Right cardiac atrium (tissue), 5 donors: ENCODE measurements around the gene CREB3. TPM values are rescaled to one million over a fixed set of nuclear protein-coding genes. Genes with fewer than 3 reads are reported as not detected.

Experiments
- ATAC-seq, 2 donors: fragments of 200-7000 bp; cut with Tn5 transposase; one replicate each; pipeline versions ENCODE4 v1.8.0 to v1.9.1; 2020; ENCODE audit warnings: moderate library complexity in 2 of 2, mild to moderate bottlenecking in 1 of 2
- DNase-seq, 3 donors: peaks; one replicate each; pipeline ENCODE4 v3.0.0-alpha.2; 2020
- H3K27ac ChIP-seq: one replicate; pipeline ENCODE4 v1.5.1; 2013; ENCODE audit warnings: mild to moderate bottlenecking, low read length, control low read depth, moderate library complexity
- H3K27me3 ChIP-seq: one replicate; pipeline ENCODE4 v1.6.1; 2013; ENCODE audit not compliant: control insufficient read depth, insufficient read depth
- H3K4me1 ChIP-seq: one replicate; pipeline ENCODE4 v1.6.1; 2013; ENCODE audit warnings: low read length; ENCODE audit not compliant: control insufficient read depth, insufficient read depth
- H3K4me3 ChIP-seq: one replicate; pipeline ENCODE4 v1.5.1; 2013; ENCODE audit warnings: low read length, control low read depth
- H3K9me3 ChIP-seq: one replicate; pipeline ENCODE4 v1.6.1; 2013; ENCODE audit warnings: low read length; ENCODE audit not compliant: control insufficient read depth
- WGBS: extraction: QIAGEN DNeasy Blood & Tissue Kit; methylation state at CpG from one replicate; pipeline ENCODE4 v1.1.7; 2013; 5-methylcytosine and 5-hydroxymethylcytosine counted together
- intact Hi-C, 4 donors: fragments of 100-400 bp; cut with DNase I; formaldehyde crosslinking; loops; one replicate each; pipeline versions ENCODE4 v1.11.0 to v1.14.0; 2022 to 2023
- microRNA-seq, 2 donors: library from miRNA; unstranded; fragments of <30 nt; microRNA quantifications; one replicate each; pipeline ENCODE4 v1.2.0, GENCODE V29; 2020 to 2021
- polyA plus RNA-seq: library from polyadenylated mRNA; stranded (reverse); fragments of 200-250 nt; gene quantifications from one replicate; pipeline ENCODE4 v1.2.3, GENCODE V29; 2013
- total RNA-seq, 4 donors: library from RNA; stranded (reverse); fragmentation: NEBNext Ultra II Directional; extraction: Animal tissue kit (Norgen Biotek cat#: 25700); gene quantifications; one replicate each; pipeline ENCODE4 v1.2.1, GENCODE V29; 2021
- donor health status: healthy with polysubstance abuse.
- donor health status: DM: no; HTN: yes; CAD: no.
- donor health status: DM: no; HTN: no; CAD: no.
- donor health status: DM: no; HTN: yes; CAD: no; lungs with severe emphysema.
- donor health status: DM: yes; HTN: yes; CAD: no.

Gene CREB3
- total and polyA plus RNA-seq, 5 donors, result 24.5 to 35.4 (median 26.6) TPM

GRCh38 chr9:35781066-35781465 is 48.6 kb downstream of the CREB3 start:
- no peak overlapping the region for H3K4me3 ChIP-seq
- no peak overlapping the region for H3K27ac ChIP-seq
- DNase-seq, result no peak
- ATAC-seq, result no peak
- intact Hi-C loops, result no loop called here
- H3K9me3 ChIP-seq, result no peaks in the 10 kb centered on the region
- no peaks in the 10 kb centered on the region for H3K27me3 ChIP-seq
- 71% methylated on average over 2 of the region's 2 CpGs for WGBS
- H3K4me1 ChIP-seq, result peaks cover 2% of the 10 kb centered on the region

GRCh38 chr9:35783418-35783817 is 51.0 kb downstream of the CREB3 start:
- Histone ChIP-seq H3K27me3 (no peaks in the 10 kb centered on the region), H3K4me3 (no peak overlapping the region), H3K4me1 (no peaks in the 10 kb centered on the region), H3K27ac (no peak overlapping the region), H3K9me3 (no peaks in the 10 kb centered on the region)
- no peak for DNase-seq
- ATAC-seq, result no peak
- intact Hi-C loops, result no loop called here

Small RNA genes within 50 kb of the gene (microRNA-seq; reads per million reads assigned to microRNA genes)
- gene MIR6852, result 0 to 0.42 reads per million in 2 donors
- gene MIR6853, result 0 to 0.42 reads per million in 2 donors

Other genes starting within 250 kb of the CREB3 start
- gene RUSC2, start 242.6 kb upstream of the CREB3 start, total RNA-seq, result 10 to 100 TPM; 30.7 to 41.4 (median 35.5) TPM
- gene RUSC2, start 242.6 kb upstream of the CREB3 start, polyA plus RNA-seq, result 23.6 TPM
- gene TESK1, start 127.4 kb upstream of the CREB3 start, total RNA-seq, result 10 to 100 TPM; 25.0 to 35.3 (median 27.4) TPM
- gene TESK1, start 127.4 kb upstream of the CREB3 start, polyA plus RNA-seq, result 30.5 TPM
- under 1 TPM; 0.58 to 0.68 (median 0.60) TPM for gene CD72, start 114.3 kb upstream of the CREB3 start, total RNA-seq
- 0.66 TPM for gene CD72, start 114.3 kb upstream of the CREB3 start, polyA plus RNA-seq
- 1 to 10 TPM in 1 of 4 donors, under 1 TPM in 1, not detected in 2; 0.26 to 1.5 TPM for gene SIT1, start 81.7 kb upstream of the CREB3 start, total RNA-seq
- 0.14 TPM for gene SIT1, start 81.7 kb upstream of the CREB3 start, polyA plus RNA-seq
- over 10,000 TPM; 19,654 to 22,919 (median 21,195) TPM for gene RMRP, start 74.6 kb upstream of the CREB3 start, total RNA-seq
- gene RMRP, start 74.6 kb upstream of the CREB3 start, polyA plus RNA-seq, result 218 TPM
- 10 to 100 TPM; 54.7 to 61.6 (median 60.1) TPM for gene CCDC107, start 74.4 kb upstream of the CREB3 start, total RNA-seq
- 75.0 TPM for gene CCDC107, start 74.4 kb upstream of the CREB3 start, polyA plus RNA-seq
- gene ARHGEF39, start 67.5 kb upstream of the CREB3 start, total RNA-seq, result under 1 TPM in 3 of 4 donors, not detected in 1; 0.29 to 0.50 (median 0.34) TPM
- 0.52 TPM for gene ARHGEF39, start 67.5 kb upstream of the CREB3 start, polyA plus RNA-seq
- gene CA9, start 58.7 kb upstream of the CREB3 start, total RNA-seq, result 1 to 10 TPM in 3 of 4 donors, not detected in 1; 1.0 to 1.2 (median 1.1) TPM
- 1.4 TPM for gene CA9, start 58.7 kb upstream of the CREB3 start, polyA plus RNA-seq
- gene TPM2, start 42.7 kb upstream of the CREB3 start, total RNA-seq, result 100 to 1,000 TPM; 573 to 840 (median 738) TPM
- 2,123 TPM for gene TPM2, start 42.7 kb upstream of the CREB3 start, polyA plus RNA-seq
- gene TLN1, start 471 bp upstream of the CREB3 start, total RNA-seq, result 100 to 1,000 TPM; 263 to 375 (median 298) TPM
- gene TLN1, start 471 bp upstream of the CREB3 start, polyA plus RNA-seq, result 171 TPM
- 100 to 1,000 TPM in 2 of 4 donors, 10 to 100 TPM in 2; 93.7 to 117 (median 102) TPM for gene GBA2, start 16.6 kb downstream of the CREB3 start, total RNA-seq
- gene GBA2, start 16.6 kb downstream of the CREB3 start, polyA plus RNA-seq, result 70.3 TPM
- 10 to 100 TPM; 25.7 to 35.0 (median 30.4) TPM for gene RGP1, start 16.6 kb downstream of the CREB3 start, total RNA-seq
- 17.7 TPM for gene RGP1, start 16.6 kb downstream of the CREB3 start, polyA plus RNA-seq
- gene MSMP, start 21.6 kb downstream of the CREB3 start, total RNA-seq, result not detected
- gene MSMP, start 21.6 kb downstream of the CREB3 start, polyA plus RNA-seq, result 0.27 TPM
- 10 to 100 TPM; 21.3 to 29.9 (median 26.3) TPM for gene NPR2, start 58.9 kb downstream of the CREB3 start, total RNA-seq
- 24.7 TPM for gene NPR2, start 58.9 kb downstream of the CREB3 start, polyA plus RNA-seq
- gene SPAG8, start 79.6 kb downstream of the CREB3 start, total RNA-seq, result 1 to 10 TPM; 2.6 to 6.0 (median 4.9) TPM
- gene SPAG8, start 79.6 kb downstream of the CREB3 start, polyA plus RNA-seq, result 5.4 TPM
- 10 to 100 TPM; 56.7 to 60.7 (median 59.0) TPM for gene HINT2, start 82.4 kb downstream of the CREB3 start, total RNA-seq
- 108 TPM for gene HINT2, start 82.4 kb downstream of the CREB3 start, polyA plus RNA-seq
- gene FAM221B, start 96.1 kb downstream of the CREB3 start, total RNA-seq, result not detected
- gene FAM221B, start 96.1 kb downstream of the CREB3 start, polyA plus RNA-seq, result not detected
- 10 to 100 TPM; 19.5 to 21.3 (median 21.0) TPM for gene TMEM8B, start 96.6 kb downstream of the CREB3 start, total RNA-seq
- gene TMEM8B, start 96.6 kb downstream of the CREB3 start, polyA plus RNA-seq, result 12.7 TPM
- not detected for gene OR13J1, start 137.7 kb downstream of the CREB3 start, total RNA-seq
- not detected for gene OR13J1, start 137.7 kb downstream of the CREB3 start, polyA plus RNA-seq
- 1 to 10 TPM; 2.0 to 5.9 (median 5.1) TPM for gene HRCT1, start 173.5 kb downstream of the CREB3 start, total RNA-seq
- 3.3 TPM for gene HRCT1, start 173.5 kb downstream of the CREB3 start, polyA plus RNA-seq
- 1 to 10 TPM; 3.7 to 8.0 (median 5.8) TPM for gene SPAAR, start 176.8 kb downstream of the CREB3 start, total RNA-seq
- 8.7 TPM for gene SPAAR, start 176.8 kb downstream of the CREB3 start, polyA plus RNA-seq
- not detected for gene OR2S2, start 225.5 kb downstream of the CREB3 start, total RNA-seq
- not detected for gene OR2S2, start 225.5 kb downstream of the CREB3 start, polyA plus RNA-seq